ENCODE results near the gene SELENOM.

GRCh38 chr22:31104869-31105268 is 2.5 kb downstream of the SELENOM start:
- peak in 1 of 2 donors; percentile 4 for TF ChIP-seq EP300 (IDR thresholded peaks at IDR 0.05)
- TF ChIP-seq CTCF (IDR thresholded peaks at IDR 0.05): peak in 3 of 5 experiments; percentile 31 to 44 (median 39)
